CD4-positive, alpha-beta T cell treated with Interleukin-15 for 4 hours (primary cell): ENCODE results near the gene PRCC.

ENCODE experiments used
- DNase-seq: peaks from one replicate; pipeline ENCODE4 v3.0.0-alpha.2; 2020; ENCODE audit warnings: low spot score

Gene PRCC

DNA sequence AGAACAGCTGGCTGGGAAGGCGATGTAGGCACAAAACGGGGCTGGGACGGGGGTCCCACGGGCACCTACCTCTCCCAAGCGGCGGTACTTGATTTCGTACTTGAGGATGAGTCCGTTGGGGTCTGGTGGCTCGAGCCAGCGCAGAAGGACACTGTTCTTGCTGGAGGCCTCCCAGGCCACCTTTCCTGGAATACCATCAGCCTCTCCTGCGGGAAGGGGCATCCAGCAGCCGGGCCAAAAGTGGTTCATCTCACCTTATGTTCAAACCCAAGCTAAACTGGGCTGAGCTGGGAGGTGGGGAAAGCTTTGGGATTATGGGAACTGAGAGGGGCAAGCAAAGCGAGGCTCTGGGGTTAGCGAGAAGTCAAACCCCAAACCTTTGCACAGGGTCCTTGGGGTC, 77.3 kb downstream of the PRCC start:
- DNase-seq = no peak

DNA sequence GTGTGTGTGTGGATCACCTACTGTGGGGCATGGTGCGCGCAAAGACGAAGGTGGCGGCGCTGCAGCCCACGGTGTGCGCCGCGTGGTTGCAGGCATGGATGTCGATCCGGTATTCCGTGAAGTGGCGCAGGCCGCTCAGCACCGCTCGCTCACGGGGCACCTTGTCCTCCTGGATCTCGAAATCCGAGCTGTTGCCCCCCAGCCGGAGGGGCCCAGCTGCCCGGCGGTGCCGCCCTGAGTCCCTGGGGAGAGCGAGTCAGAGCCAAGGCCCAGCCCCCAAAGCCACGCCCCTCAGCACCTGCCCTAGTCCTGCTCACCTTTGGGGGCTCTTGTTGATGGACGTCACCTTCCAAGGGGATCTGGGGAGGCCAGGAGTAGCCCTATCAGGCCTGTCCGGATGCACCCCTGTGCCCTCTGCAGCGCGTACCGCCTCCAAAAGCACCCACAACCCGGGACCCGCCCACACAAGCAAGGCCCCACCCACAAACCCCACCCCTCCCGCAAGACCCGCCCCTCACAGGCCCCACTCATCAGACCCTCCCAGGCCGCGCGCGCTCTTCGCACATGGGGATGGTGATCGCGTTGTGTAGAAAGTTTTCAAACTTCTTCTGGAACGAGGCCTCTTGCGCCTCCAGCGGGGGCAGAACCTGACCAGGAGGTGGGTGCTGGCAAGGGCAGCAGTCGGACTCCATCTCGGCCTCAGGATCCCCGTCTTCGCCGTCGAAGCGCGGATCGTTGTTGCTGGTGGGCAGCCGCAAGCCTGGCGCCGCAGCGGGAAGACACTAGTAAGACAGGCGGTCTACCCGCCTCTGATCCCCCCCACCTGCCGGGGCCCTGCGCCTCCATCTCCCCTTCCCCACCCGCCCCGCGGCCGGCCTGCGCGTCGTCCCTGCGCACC, 78.0 kb downstream of the PRCC start:
- peak; percentile 10 for DNase-seq

DNA sequence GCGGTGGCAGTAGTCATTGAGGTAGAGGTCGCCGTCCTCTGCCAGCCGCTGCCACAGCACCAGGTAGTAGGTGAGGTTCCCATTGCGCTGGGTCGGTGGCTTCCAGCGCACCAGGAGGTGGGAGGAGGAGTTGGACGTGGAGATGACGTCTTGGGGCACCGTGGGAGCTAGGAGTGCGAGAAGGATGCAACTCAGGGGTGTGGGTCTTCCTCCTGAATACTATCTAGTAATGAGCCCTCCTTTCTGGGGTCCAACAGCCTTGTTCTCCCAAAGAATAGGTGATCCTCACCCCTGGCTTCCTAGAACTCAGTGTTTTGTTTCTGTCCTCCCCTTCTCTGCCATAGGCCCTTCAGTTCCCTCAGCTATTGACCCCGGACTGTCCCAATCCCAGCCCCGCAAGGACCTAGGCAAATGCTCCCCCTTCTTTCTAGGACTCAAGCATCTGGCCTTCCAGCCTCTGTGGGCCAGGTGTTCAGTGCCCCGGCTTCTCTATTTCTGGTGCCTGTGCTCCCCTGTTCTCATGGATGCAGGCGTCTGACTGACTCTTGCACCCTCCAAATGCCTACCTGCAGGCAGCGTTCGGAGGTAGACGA, 78.7 kb downstream of the PRCC start:
- DNase-seq = no peak

DNA sequence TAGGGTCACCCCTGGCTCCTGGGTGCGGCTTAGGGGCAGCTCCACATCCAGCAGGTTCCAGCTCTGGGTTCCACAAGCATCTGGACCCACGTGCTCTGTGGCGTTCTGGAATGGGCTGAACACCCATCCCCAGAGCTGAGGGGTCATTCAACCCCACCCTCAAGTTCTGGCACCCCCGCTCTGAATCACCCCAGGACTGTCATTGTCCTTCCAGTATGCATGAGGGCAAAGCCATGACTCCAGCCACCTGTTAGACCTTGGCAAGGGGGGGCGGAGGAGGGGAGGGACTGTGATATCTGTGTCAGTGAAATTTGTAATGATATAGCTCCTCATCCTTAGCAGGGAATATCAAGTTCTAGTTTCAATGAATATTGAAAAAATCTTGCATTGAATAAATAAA, 79.3 kb downstream of the PRCC start:
- DNase-seq = no peak

DNA sequence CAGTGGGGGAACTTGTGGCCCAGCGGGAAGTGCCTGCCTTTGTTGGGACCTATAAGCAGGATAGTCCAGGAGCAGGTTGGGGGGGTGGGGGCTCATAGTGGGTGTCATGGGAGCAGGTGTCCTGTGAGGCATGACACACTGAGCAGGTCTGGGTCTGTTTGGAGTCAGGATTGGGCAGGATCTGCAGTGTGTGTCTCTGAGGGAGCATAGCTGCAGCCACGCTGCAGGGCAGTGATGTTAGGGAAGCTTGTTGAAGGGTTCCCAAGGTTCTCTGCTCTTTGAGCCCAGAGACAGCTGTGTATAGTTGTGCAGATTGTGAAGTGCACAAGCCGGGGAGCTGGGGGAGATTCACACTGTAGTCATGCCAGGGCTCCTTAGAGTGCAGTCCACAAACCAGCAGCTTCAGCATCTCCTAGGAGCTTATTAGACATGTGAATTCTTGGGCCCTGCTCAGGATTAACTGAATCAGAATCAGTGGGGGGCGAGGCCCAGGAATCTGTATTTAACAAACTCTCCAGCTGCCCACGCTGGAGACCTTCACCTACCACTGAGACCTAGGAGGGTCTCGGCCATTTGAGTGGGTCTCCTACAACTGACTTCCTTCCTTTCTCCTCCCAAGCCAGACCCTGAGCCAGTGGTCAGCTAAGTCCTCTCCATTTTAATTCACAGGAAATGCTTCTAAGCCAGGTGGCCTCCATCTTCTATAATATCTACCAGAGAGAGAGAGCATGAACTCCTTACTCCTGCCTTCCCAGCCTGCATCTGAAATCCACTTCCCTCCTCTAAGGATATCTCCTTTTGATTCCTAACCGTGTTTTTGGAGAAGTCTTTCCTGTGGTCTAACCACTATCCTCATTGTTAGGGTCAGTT, 80.5 kb downstream of the PRCC start:
- no peak for DNase-seq

DNA sequence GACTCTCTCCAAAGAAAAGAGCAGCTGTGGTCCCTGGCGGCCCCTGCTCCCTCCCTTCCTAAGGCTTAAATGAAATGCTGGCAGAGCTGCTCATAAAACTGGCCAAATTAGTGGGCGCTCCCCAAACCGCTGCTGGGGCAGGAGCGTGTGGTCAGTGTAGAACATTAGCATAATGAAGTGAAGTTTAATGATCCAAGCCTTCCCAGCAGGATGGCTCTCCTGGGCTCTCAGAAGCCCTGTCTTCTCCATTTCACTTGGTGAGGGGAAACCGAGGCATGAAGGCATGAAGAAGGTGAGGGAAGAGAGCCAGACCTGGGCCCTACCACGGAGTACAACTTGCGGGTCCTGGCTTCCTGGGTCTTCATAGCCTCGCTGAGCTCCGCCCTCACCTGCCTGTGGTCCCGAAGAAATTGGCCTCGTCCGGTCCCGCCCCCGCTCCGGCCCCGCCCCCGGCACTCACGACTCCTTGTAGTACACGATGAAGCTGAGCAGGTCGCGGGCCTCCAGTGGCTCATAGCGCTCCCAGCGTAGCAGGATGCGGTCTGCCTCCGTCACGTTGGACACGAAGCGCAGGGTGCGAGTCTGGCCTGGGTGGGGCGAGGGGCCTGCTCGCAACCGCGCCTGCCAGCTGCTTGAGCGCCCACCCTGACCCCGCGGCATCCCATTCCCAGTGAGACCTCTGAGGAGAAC, 81.3 kb downstream of the PRCC start:
- DNase-seq = peak; percentile 61

DNA sequence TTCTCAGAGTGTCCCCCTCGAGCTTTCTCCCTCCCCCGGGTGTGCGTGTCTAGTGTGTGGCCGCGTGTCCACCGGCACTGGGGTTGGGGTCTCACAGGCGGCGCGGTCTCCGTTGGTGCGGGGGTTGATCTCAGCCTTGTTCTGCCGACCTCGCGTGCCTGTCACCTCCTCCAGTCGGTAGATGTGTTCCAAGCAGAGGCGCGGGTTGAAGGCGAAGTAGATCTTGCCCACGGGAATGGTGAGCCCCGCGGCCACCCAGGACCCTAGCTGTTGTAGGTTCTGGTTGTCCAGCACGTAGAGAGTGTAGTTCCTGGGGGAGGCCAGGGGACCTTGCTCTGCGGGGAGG, 81.8 kb downstream of the PRCC start:
- no peak for DNase-seq
